NB4 (cell line): ENCODE results near the gene KRT72.

Experiments used
- MAX ChIP-seq: IDR thresholded peaks from 2 replicates; pipeline ENCODE4 v1.6.1; 2011; ENCODE audit warnings: low read depth, low read length
- TF ChIP-seq, protein P1 (sequence below): IDR thresholded peaks from one replicate; pipeline ENCODE4 v1.5.1; 2012; ENCODE audit warnings: low read depth, low read length

DNA sequence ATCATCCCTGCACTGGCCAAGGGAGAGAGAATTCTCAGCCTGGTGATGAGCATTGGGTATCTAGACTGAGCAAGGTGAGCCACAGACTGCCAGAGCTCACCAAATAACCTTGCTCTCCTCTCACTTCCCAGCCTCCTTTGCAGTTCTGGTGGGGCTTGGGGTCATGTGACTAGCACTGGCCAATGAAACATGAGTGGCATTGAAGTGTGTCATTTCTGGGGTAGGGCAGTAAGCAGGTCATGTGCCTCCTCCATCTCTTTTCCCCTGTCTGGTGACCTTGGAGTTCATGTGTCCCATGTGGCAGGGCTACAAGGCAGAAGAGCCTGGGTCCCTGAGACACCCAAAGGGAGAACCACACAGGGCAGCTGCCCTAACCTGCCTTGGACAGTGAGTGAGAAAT, 3.6 kb upstream of the KRT72 start:
- TF ChIP-seq, protein P1, sequence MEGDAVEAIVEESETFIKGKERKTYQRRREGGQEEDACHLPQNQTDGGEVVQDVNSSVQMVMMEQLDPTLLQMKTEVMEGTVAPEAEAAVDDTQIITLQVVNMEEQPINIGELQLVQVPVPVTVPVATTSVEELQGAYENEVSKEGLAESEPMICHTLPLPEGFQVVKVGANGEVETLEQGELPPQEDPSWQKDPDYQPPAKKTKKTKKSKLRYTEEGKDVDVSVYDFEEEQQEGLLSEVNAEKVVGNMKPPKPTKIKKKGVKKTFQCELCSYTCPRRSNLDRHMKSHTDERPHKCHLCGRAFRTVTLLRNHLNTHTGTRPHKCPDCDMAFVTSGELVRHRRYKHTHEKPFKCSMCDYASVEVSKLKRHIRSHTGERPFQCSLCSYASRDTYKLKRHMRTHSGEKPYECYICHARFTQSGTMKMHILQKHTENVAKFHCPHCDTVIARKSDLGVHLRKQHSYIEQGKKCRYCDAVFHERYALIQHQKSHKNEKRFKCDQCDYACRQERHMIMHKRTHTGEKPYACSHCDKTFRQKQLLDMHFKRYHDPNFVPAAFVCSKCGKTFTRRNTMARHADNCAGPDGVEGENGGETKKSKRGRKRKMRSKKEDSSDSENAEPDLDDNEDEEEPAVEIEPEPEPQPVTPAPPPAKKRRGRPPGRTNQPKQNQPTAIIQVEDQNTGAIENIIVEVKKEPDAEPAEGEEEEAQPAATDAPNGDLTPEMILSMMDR: no peak
- TF ChIP-seq MAX: no peak
